LHCN-M2 (cell line): Measurements from ENCODE around the gene NEDD8. TPM values are rescaled to one million over a fixed set of nuclear protein-coding genes. Genes with fewer than 3 reads are reported as not detected.

Experiments
- DNase-seq: peaks from one replicate; pipeline ENCODE4 v3.0.0-alpha.2; 2012; ENCODE audit warnings: low read depth
- total RNA-seq: library from RNA; depleted of rRNA; stranded (reverse); fragments of >200 nt; gene quantifications from 2 replicates; pipeline ENCODE4 v1.2.3, GENCODE V29; 2014; rRNA removed

NEDD8 gene
- total RNA-seq, 1 experiment from 2014 or later = 260 TPM

DNA sequence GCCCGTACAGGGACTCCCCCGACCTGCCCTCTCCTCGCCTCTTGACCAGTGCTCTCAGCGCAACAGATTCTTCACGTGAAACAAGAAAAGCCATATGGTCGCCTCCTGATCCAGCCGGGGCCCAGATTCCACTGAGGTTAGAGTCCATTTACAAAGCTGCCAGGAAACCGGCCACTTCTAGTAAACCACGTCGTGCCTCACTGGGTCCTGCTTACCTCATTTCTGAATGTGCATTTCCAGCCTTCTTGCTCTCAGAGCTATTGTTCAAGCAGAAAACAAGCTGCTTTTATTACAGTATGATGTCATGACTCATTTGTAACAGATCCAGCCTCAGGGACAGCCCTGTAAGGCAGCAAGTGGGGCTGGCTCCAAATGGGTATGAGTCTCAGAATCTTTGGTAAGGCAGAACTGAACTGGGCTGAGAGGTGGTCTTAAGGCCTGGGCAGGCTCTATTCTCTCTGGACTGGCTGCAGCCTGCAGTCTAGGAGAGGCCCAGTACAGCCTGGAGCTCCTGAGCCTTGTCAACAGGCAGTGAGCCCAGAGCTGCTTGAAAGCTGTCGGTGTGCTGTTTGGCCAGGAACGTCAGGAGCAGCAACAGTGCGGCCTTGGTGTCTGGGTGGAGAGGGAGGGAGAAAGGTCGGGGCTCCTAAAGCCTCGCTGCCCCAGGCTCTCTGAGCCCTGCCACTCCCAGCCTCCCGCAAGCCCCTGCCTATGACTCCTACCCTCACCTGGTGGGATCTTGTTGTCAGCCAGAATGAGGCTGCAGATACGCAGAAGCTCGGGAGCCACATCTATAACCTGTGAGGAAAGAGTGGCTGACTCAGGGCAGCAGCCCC lies 52.0 kb downstream of the NEDD8 start:
- peak; percentile 69 for DNase-seq

DNA sequence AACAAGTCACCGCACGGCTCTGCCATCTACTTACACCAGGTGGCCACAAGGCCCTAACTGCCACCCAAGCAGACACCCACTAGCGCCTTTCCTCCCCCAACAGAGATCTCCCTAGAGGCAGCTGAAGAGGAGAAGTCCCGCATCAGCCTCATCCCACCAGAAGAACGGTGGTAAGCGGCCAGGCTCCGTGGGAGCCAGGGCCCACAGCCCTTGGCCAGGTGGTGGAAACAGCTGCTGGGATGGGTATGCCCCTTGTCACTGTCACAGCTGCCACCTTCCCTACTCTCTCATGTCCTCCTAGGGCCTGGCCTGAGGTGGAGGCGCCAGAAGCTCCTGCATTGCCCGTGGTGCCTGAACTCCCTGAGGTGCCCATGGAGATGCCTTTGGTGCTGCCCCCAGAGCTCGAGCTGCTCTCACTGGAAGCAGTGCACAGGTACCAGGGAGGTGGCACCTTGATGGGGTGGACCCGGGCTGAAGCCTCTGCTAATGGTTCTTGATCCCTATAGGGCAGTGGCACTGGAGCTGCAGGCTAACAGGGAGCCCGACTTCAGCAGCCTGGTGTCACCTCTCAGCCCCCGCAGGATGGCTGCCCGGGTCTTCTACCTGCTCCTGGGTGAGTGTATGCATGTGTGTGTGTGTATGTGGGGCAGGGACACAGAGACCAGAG lies 52.7 kb downstream of the NEDD8 start:
- DNase-seq = no peak

DNA sequence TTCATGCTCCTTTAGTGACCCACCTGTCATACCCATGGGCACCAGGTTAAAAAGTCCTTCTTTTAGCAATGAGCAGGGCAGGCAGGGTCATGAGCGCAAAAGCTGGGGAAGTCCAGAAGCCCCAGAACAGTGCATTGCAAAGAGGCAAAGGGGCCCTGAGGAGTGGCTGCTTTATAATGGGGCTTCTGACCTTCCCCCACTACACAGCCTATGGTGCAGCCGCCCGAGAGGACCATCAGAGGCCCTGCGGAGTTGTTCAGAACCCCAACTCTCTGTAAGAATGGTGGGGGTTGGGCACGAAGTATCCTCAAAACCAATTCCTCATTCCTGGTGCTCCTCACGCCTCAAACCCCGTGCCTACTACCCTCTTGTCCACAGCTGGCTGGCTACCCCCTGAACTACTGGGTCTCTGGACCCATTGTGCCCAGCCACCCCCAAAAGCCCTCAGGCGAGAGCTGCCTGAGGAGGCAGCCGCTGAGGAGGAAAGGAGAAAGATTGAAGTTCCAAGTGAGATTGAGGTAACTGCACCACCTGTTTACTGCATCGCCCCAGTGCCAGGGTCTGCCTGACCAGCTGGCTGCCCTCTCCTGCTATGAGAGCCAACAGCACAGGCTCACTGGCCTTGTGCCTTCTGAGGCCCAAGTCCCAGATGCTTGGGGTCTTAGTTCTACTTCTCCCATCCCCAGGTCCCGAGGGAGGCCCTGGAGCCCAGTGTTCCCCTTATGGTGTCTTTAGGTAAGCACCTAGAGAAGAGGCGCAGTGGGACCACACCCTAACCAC lies 53.6 kb downstream of the NEDD8 start:
- no peak for DNase-seq

- no peak for DNase-seq
These were observed 54.3 kb downstream of the NEDD8 start for GRCh38 chr14:24177891-24178290.

GRCh38 chr14:24177041-24177825 lies 54.9 kb downstream of the NEDD8 start:
- no peak for DNase-seq

- DNase-seq = no peak
These were observed 55.6 kb downstream of the NEDD8 start for GRCh38 chr14:24176599-24176998.

DNA sequence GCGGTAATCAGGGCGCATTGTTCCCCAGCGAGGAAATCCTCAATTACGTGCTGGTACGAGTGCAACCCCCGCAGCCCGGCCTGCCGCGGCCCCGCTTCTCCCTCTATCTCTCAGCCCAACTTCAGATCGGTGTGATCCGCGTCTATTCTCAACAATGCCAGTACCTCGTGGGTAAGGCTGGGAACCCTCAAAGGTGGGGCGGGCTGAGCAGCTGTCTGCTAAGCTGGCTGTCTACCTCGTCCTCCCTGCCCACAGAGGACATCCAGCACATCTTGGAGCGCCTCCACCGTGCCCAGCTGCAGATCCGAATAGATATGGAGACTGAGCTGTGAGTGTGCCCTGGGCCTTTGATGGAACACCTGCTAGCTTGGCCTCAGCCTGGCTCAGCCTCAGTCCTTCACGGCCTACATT lies 59.3 kb downstream of the NEDD8 start:
- DNase-seq = no peak

DNA sequence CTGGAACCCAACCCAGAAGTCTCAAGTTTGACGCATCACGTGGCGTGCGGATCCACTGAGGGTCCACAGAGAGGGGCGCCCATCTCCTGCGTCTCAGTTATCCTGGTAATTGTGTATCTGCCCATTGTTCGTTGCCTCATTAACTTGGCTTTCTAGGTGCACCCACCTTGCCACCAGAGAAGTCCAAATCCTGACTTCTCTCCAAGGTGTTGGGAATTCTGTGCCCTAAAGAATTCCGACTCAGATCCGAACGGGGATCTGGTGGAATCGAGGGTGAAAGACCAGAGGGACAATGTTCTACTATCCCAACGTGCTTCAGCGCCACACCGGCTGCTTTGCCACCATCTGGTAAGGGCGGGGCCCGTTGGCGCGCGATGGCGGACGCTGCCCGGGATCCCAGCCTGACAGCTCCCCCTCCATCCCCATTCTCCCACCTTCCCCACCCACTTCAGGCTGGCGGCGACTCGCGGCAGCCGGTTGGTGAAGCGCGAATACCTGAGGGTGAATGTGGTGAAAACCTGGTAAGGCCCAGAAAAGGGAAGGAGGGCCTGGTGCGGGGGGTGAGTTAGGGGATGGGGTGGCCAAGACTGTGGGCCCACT lies 59.8 kb downstream of the NEDD8 start:
- DNase-seq = no peak

- DNase-seq = no peak
These were observed 60.5 kb downstream of the NEDD8 start, which contains the start of gene REC8 for GRCh38 chr14:24171422-24172260. REC8 (plus strand) TSS chr14:24172080; CDS start chr14:24172553, 473 bp downstream.

DNA sequence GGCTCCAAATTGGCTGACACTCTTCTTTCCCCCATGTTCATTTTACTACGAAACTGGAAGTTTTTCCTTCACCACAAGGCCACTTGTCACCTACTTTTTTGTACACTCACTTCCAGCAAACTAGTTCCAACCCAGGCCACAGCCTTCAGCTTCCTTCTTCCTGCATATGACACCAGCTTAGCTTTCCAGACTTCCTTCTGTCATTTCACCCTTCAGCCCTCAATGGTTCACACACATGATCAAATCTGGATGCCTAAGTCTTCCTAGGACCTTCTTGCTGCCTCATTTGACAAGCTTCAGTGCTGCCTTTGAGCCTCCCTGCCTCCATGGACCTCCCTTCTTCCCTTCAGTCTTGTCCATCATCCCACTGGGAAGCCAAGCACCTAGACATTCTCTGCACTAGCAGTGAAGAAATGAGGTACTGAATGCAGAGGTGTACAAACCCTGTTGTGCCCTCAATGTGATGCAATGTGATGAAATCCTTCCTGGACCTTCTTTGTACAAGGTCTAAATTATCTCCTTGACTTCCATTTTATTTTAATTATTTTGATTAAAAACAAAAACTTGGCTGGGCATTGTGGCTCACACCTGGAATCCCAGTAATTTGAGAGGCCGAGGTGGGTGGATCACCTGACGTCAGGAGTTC lies 64.6 kb downstream of the NEDD8 start:
- no peak for DNase-seq

Other genes with a start within 250 kb of the NEDD8 start
- gene DHRS4L2, start 243.4 kb downstream of the NEDD8 start, total RNA-seq = 6.2 and 10.3 TPM in 2 replicates
- under 0.01 TPM in 1 of 2 replicates, not detected in the other for gene CARMIL3, start 180.4 kb downstream of the NEDD8 start, total RNA-seq
- gene CPNE6, start 160.8 kb downstream of the NEDD8 start, total RNA-seq = not detected in 2 replicates
- gene PCK2, start 138.1 kb downstream of the NEDD8 start, total RNA-seq = 5.1 and 9.4 TPM in 2 replicates
- gene DCAF11, start 117.6 kb downstream of the NEDD8 start, total RNA-seq = 52.8 and 64.6 TPM in 2 replicates
- 1.6 and 3.0 TPM in 2 replicates for gene NRL, start 117.4 kb downstream of the NEDD8 start, total RNA-seq
- 8.0 and 12.9 TPM in 2 replicates for gene FITM1, start 101.7 kb downstream of the NEDD8 start, total RNA-seq
- gene PSME1, start 96.2 kb downstream of the NEDD8 start, total RNA-seq = 90.0 and 143 TPM in 2 replicates
- 25.2 and 25.6 TPM in 2 replicates for gene EMC9, start 90.8 kb downstream of the NEDD8 start, total RNA-seq
- gene PSME2, start 85.8 kb downstream of the NEDD8 start, total RNA-seq = 48.4 and 81.9 TPM in 2 replicates
- 44.2 and 82.1 TPM in 2 replicates for gene RNF31, start 84.9 kb downstream of the NEDD8 start, total RNA-seq
- 43.3 and 70.1 TPM in 2 replicates for gene IRF9, start 71.1 kb downstream of the NEDD8 start, total RNA-seq
- gene REC8, start 60.3 kb downstream of the NEDD8 start, total RNA-seq = 1.6 and 5.5 TPM in 2 replicates
- 75.0 and 87.9 TPM in 2 replicates for gene IPO4, start 43.6 kb downstream of the NEDD8 start, total RNA-seq
- 84.2 and 85.8 TPM in 2 replicates for gene TM9SF1, start 36.9 kb downstream of the NEDD8 start, total RNA-seq
- gene TSSK4, start 26.7 kb downstream of the NEDD8 start, total RNA-seq = not detected in 2 replicates
- 48.6 and 54.1 TPM in 2 replicates for gene CHMP4A, start 18.9 kb downstream of the NEDD8 start, total RNA-seq
- gene MDP1, start 16.3 kb downstream of the NEDD8 start, total RNA-seq = 16.6 and 18.5 TPM in 2 replicates
- 83.1 and 87.8 TPM in 2 replicates for gene GMPR2, start 562 bp upstream of the NEDD8 start, total RNA-seq
- 55.9 and 56.6 TPM in 2 replicates for gene TINF2, start 10.3 kb upstream of the NEDD8 start, total RNA-seq
- 0.38 and 2.5 TPM in 2 replicates for gene TGM1, start 30.8 kb upstream of the NEDD8 start, total RNA-seq
- 29.0 and 29.4 TPM in 2 replicates for gene RABGGTA, start 39.2 kb upstream of the NEDD8 start, total RNA-seq
- gene DHRS1, start 67.4 kb upstream of the NEDD8 start, total RNA-seq = 14.4 and 16.1 TPM in 2 replicates
- gene NOP9, start 67.5 kb upstream of the NEDD8 start, total RNA-seq = 23.0 and 23.7 TPM in 2 replicates
- gene CIDEB, start 75.6 kb upstream of the NEDD8 start, total RNA-seq = 0.34 TPM in 1 of 2 replicates, not detected in the other
- 2.4 and 2.5 TPM in 2 replicates for gene LTB4R2, start 77.8 kb upstream of the NEDD8 start, total RNA-seq
- 0.90 and 1.7 TPM in 2 replicates for gene LTB4R, start 79.1 kb upstream of the NEDD8 start, total RNA-seq
- under 0.01 TPM in 1 of 2 replicates, not detected in the other for gene ADCY4, start 102.7 kb upstream of the NEDD8 start, total RNA-seq
- gene RIPK3, start 107.6 kb upstream of the NEDD8 start, total RNA-seq = not detected in 2 replicates
- gene NFATC4, start 135.8 kb upstream of the NEDD8 start, total RNA-seq = 17.1 and 21.6 TPM in 2 replicates
- 0.06 TPM in 2 replicates for gene NYNRIN, start 166.6 kb upstream of the NEDD8 start, total RNA-seq
- gene CBLN3, start 197.3 kb upstream of the NEDD8 start, total RNA-seq = 1.3 and 1.9 TPM in 2 replicates
- 27.0 and 29.7 TPM in 2 replicates for gene KHNYN, start 197.6 kb upstream of the NEDD8 start, total RNA-seq
- 22.3 and 26.6 TPM in 2 replicates for gene SDR39U1, start 210.4 kb upstream of the NEDD8 start, total RNA-seq